ENCODE results near the gene GPR152. TPM values are rescaled to one million over a fixed set of nuclear protein-coding genes. Genes with fewer than 3 reads are reported as not detected.
A peak's percentile ranks its signal among the peaks of the same experiment; 100 is the strongest.

Gene GPR152
- total RNA-seq, 6 experiments from 2014 or later: not detected

GRCh38 chr11:67412495-67413179 is 39.9 kb downstream of the GPR152 start:
- H3K4me1 ChIP-seq: peaks cover 0 to 9% (median 0%) of the 10 kb centered on the region in 4 donors

DNA sequence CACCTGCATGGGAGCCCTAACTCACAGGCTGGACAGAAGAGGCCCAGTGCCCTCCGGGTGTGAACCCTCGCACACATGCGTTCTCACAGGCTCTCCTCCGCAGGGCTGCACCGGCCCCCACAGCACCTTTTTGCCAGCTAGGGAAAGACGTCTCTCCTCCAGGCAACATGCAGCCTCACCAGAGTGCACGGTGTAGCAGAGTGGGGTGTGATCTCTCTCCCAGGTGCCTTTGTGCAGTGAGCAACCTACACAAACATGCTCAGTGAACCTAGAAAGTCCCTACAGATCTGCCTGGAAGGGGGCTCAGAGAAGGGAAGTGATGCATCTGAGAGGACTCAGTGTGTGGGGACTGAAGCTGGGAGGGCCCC is 40.8 kb downstream of the GPR152 start:
- ATAC-seq (no peak), DNase-seq (no peak)
- H3K4me1 ChIP-seq: peaks cover 0 to 9% (median 0%) of the 10 kb centered on the region in 4 donors
- 29% methylated on average over 4 of the region's 7 CpGs for WGBS (ENCODE audit: insufficient coverage, low coverage, low lambda C conversion rate, missing lambda C conversion rate)
- no peaks in the 10 kb centered on the region for H3K27me3 ChIP-seq
- H3K27ac ChIP-seq: no peak overlapping the region
- no peaks in the 10 kb centered on the region for H3K9me3 ChIP-seq
- intact Hi-C loops (cut with DNase I): no loop called here
- TF ChIP-seq, protein P1, sequence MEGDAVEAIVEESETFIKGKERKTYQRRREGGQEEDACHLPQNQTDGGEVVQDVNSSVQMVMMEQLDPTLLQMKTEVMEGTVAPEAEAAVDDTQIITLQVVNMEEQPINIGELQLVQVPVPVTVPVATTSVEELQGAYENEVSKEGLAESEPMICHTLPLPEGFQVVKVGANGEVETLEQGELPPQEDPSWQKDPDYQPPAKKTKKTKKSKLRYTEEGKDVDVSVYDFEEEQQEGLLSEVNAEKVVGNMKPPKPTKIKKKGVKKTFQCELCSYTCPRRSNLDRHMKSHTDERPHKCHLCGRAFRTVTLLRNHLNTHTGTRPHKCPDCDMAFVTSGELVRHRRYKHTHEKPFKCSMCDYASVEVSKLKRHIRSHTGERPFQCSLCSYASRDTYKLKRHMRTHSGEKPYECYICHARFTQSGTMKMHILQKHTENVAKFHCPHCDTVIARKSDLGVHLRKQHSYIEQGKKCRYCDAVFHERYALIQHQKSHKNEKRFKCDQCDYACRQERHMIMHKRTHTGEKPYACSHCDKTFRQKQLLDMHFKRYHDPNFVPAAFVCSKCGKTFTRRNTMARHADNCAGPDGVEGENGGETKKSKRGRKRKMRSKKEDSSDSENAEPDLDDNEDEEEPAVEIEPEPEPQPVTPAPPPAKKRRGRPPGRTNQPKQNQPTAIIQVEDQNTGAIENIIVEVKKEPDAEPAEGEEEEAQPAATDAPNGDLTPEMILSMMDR (IDR thresholded peaks at IDR 0.05): no peak
- TF ChIP-seq POLR2A (IDR thresholded peaks at IDR 0.05): no peak
- H3K36me3 ChIP-seq: no peaks in the 10 kb centered on the region
- no peak overlapping the region for H3K4me3 ChIP-seq

More at GRCh38 chr11:67412495-67413179, 39.9 kb downstream of the GPR152 start:
- intact Hi-C loops (cut with DNase I): no loop called here
- H3K36me3 ChIP-seq: no peaks in the 10 kb centered on the region
- 0% methylated on average over 3 of the region's 9 CpGs for WGBS (ENCODE audit: insufficient coverage, low coverage, low lambda C conversion rate, missing lambda C conversion rate)
- H3K27me3 ChIP-seq: no peaks in the 10 kb centered on the region
- no peak overlapping the region for H3K27ac ChIP-seq
- ATAC-seq (no peak), DNase-seq (no peak)
- TF ChIP-seq POLR2A (IDR thresholded peaks at IDR 0.05): no peak
- TF ChIP-seq, protein P1 (IDR thresholded peaks at IDR 0.05): no peak
- no peak overlapping the region for H3K4me3 ChIP-seq
- no peaks in the 10 kb centered on the region for H3K9me3 ChIP-seq

DNA sequence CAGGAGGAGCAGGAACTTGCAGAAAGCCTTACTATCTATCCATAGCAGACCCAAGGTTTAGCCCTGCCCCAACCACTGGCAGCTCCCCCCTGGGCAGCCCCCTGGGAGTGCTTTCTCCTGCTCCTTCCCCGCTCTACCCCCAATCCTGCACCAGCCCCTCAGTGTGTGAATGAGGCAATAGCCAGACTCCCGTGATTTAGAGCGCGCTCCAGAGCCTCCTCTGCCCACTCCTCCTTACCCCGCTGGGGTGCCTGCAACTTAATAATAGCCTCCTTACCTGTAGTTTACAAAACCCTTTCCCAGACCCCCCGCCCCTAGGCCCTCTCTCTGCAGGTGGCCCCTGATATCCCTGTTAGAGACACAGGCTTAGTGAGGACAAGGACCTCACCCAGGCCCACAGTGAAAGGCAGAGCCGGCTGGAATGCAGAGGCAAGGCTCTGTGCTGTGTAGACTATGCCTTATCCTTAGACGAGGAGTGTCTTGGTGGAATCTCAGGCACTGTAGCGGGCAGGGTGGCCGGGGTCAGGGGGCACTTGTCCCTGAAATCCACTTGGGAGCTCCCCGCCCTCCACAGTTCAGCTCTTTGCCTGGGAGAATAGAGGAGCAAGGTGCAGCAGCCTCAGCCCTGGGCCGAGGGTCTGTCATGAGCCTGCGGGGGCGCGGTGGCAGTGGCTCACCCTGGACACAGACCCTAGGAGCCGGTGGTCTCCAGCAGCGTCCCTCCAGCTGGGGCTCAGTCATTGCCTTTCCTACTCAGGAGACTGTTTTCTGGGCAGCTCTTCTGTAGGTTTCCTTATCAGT is 41.3 kb downstream of the GPR152 start:
- H3K27ac ChIP-seq: no peak overlapping the region
- no peaks in the 10 kb centered on the region for H3K27me3 ChIP-seq
- ATAC-seq (no peak), DNase-seq (no peak)
- H3K4me1 ChIP-seq: peaks cover 0 to 9% (median 0%) of the 10 kb centered on the region in 4 donors
- H3K9me3 ChIP-seq: no peaks in the 10 kb centered on the region
- no peak overlapping the region for H3K4me3 ChIP-seq
- TF ChIP-seq, protein P1 (IDR thresholded peaks at IDR 0.05): no peak
- no peak for TF ChIP-seq POLR2A (IDR thresholded peaks at IDR 0.05)
- no peaks in the 10 kb centered on the region for H3K36me3 ChIP-seq
- WGBS (ENCODE audit: insufficient coverage, low coverage, low lambda C conversion rate, missing lambda C conversion rate): 56% methylated on average over 3 of the region's 17 CpGs
- intact Hi-C loops (cut with DNase I): no loop called here

DNA sequence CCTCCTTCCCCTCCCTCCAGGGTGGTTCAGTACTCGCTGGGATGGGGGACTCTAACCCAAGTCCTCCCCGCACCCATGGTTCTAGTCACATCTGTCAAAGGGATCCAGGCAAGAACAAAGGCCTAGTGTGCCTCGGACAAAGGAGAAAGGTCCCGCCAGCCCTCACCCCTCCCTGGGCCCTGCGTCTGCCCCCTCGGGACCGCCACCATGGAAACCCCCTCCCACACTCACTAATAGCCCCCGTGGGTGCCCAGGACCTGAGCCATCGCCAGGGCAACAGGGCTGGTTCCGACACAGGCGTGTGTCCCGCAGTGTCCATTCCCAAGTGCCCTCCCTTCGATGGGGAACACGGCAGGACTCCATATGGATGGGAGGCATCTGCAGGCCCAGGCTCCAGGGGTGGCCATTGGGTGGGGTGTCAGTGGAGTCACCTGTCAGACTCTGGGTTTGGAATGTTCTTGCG is 42.1 kb downstream of the GPR152 start:
- ATAC-seq (no peak), DNase-seq (peak in 1 of 3 donors; percentile 19)
- intact Hi-C loops (cut with DNase I): no loop called here
- Histone ChIP-seq H3K27me3 (no peaks in the 10 kb centered on the region), H3K4me3 (no peak overlapping the region), H3K27ac (no peak overlapping the region), H3K36me3 (no peaks in the 10 kb centered on the region), H3K4me1 (peaks cover 0 to 5% (median 0%) of the 10 kb centered on the region in 4 donors), H3K9me3 (no peaks in the 10 kb centered on the region)
- TF ChIP-seq POLR2A (IDR thresholded peaks at IDR 0.05): no peak
- TF ChIP-seq, protein P1 (IDR thresholded peaks at IDR 0.05): no peak
- WGBS (ENCODE audit: insufficient coverage, low coverage, low lambda C conversion rate, missing lambda C conversion rate): 50% methylated on average over 7 of the region's 15 CpGs

All from right lobe of liver (tissue), 6 donors.